Fibroblast of the aortic adventitia (primary cell): ENCODE results near the gene TGFBI. TPM values are rescaled to one million over a fixed set of nuclear protein-coding genes. Genes with fewer than 3 reads are reported as not detected.

Source experiments
- DNase-seq: peaks from one replicate; pipeline ENCODE4 v3.0.0-alpha.2; 2010; ENCODE audit warnings: low read depth
- H3K4me3 ChIP-seq: 2 replicates; pipeline ENCODE4 v1.5.1; 2011; ENCODE audit warnings: low read depth, mild to moderate bottlenecking, control low read depth, low read length, moderate library complexity
- CTCF ChIP-seq: IDR thresholded peaks from 2 replicates; pipeline ENCODE4 v1.5.1; 2011; ENCODE audit warnings: mild to moderate bottlenecking, low read length, control low read depth, inconsistent platforms; ENCODE audit not compliant: insufficient read depth
- total RNA-seq: library from RNA; depleted of rRNA; stranded (reverse); fragments of >200 nt; gene quantifications from 2 replicates; pipeline ENCODE4 v1.2.3, GENCODE V29; 2012; ENCODE audit warnings: low replicate concordance

TGFBI gene
- total RNA-seq, 1 donor: 227 TPM

- TF ChIP-seq CTCF: no peak
- H3K4me3 ChIP-seq: peak overlapping the region; percentile 74
- DNase-seq: no peak
Observed at GRCh38 chr5:136030252-136030651, 1.5 kb downstream of the TGFBI start.

- TF ChIP-seq CTCF: no peak
- peak overlapping the region; percentile 74 for H3K4me3 ChIP-seq
- no peak for DNase-seq
Observed at GRCh38 chr5:136030956-136031611, 2.3 kb downstream of the TGFBI start.

- H3K4me3 ChIP-seq: peak overlapping the region; percentile 5
- no peak for TF ChIP-seq CTCF
- DNase-seq: no peak
Observed at GRCh38 chr5:136031711-136032110, 2.9 kb downstream of the TGFBI start.

- no peak for TF ChIP-seq CTCF
- no peak overlapping the region for H3K4me3 ChIP-seq
- peak; percentile 76 for DNase-seq
Observed at GRCh38 chr5:136032564-136032963, 3.8 kb downstream of the TGFBI start.

- no peak for DNase-seq
- no peak overlapping the region for H3K4me3 ChIP-seq
- TF ChIP-seq CTCF: no peak
Observed at GRCh38 chr5:136033234-136033633, 4.4 kb downstream of the TGFBI start.

- peak; percentile 71 for DNase-seq
- no peak overlapping the region for H3K4me3 ChIP-seq
- no peak for TF ChIP-seq CTCF
Observed at GRCh38 chr5:136033848-136034247, 5.1 kb downstream of the TGFBI start.

- TF ChIP-seq CTCF: no peak
- no peak overlapping the region for H3K4me3 ChIP-seq
- no peak for DNase-seq
Observed at GRCh38 chr5:136034492-136034891, 5.7 kb downstream of the TGFBI start.
